HCEC 1CT (cell line): Measurements from ENCODE around the gene CAV2.
A peak's percentile ranks its signal among the peaks of the same experiment; 100 is the strongest.
"Not testable (repeated sequence)": the region's sequence is repeated elsewhere in the genome, so short reads cannot be mapped to it uniquely, and the experiment has no call there.

Experiments
- DNase-seq: peaks from one replicate; pipeline ENCODE4 v3.0.0-alpha.2; 2017

CAV2 gene

GRCh38 chr7:116499168-116500077 lies at the start of gene CAV2:
TSS of gene CAV2 (plus strand) at chr7:116499738. CDS start at chr7:116499782, 44 bp downstream.
- peak; percentile 55 for DNase-seq

GRCh38 chr7:116449950-116450349 lies 49.6 kb upstream of the CAV2 start:
- no peak for DNase-seq

GRCh38 chr7:116451957-116452729 lies 47.4 kb upstream of the CAV2 start:
- DNase-seq = no peak

- no peak for DNase-seq
Observed at GRCh38 chr7:116454377-116454776, 45.2 kb upstream of the CAV2 start.

GRCh38 chr7:116455009-116455408 lies 44.5 kb upstream of the CAV2 start:
- DNase-seq = peak; percentile 77

- DNase-seq = peak; percentile 60
Observed at GRCh38 chr7:116455499-116455898, 44.0 kb upstream of the CAV2 start.

GRCh38 chr7:116461500-116461899 lies 38.0 kb upstream of the CAV2 start:
- DNase-seq = no peak

GRCh38 chr7:116463956-116464355 lies 35.6 kb upstream of the CAV2 start:
- no peak for DNase-seq

- DNase-seq = peak; percentile 51
Observed at GRCh38 chr7:116464375-116464774, 35.2 kb upstream of the CAV2 start.

GRCh38 chr7:116465125-116465524 lies 34.4 kb upstream of the CAV2 start:
- no peak for DNase-seq

GRCh38 chr7:116468534-116468933 lies 31.0 kb upstream of the CAV2 start:
- no peak for DNase-seq

GRCh38 chr7:116477625-116478024 lies 21.9 kb upstream of the CAV2 start:
- no peak for DNase-seq

- no peak for DNase-seq
Observed at GRCh38 chr7:116478834-116479233, 20.7 kb upstream of the CAV2 start.

GRCh38 chr7:116483271-116483942 lies 16.1 kb upstream of the CAV2 start:
- no peak for DNase-seq

- DNase-seq = not testable (repeated sequence)
Observed at GRCh38 chr7:116484389-116484788, 15.1 kb upstream of the CAV2 start.

- DNase-seq = no peak
Observed at GRCh38 chr7:116487907-116488521, 11.5 kb upstream of the CAV2 start.

- DNase-seq = peak; percentile 55
Observed at GRCh38 chr7:116490351-116490750, 9.2 kb upstream of the CAV2 start.

- no peak for DNase-seq
Observed at GRCh38 chr7:116491887-116492653, 7.5 kb upstream of the CAV2 start.

GRCh38 chr7:116492654-116493109 lies 6.9 kb upstream of the CAV2 start:
- DNase-seq = no peak

GRCh38 chr7:116493449-116493848 lies 6.1 kb upstream of the CAV2 start:
- DNase-seq = no peak

GRCh38 chr7:116494472-116494871 lies 5.1 kb upstream of the CAV2 start:
- no peak for DNase-seq

- DNase-seq = no peak
Observed at GRCh38 chr7:116495736-116496135, 3.8 kb upstream of the CAV2 start.
